ENCODE results near the gene FRAS1.
"Not testable (repeated sequence)": the region's sequence is repeated elsewhere in the genome, so short reads cannot be mapped to it uniquely, and the experiment has no call there.

The FRAS1 gene

GRCh38 chr4:78441756-78442155, 384.6 kb downstream of the FRAS1 start:
- no peak for DNase-seq (ENCODE audit: low read depth)

GRCh38 chr4:78446619-78447018, 389.5 kb downstream of the FRAS1 start:
- no peak for DNase-seq (ENCODE audit: low read depth)

GRCh38 chr4:78451407-78451806, 394.3 kb downstream of the FRAS1 start:
- DNase-seq (ENCODE audit: low read depth): no peak

GRCh38 chr4:78454016-78454415, 396.9 kb downstream of the FRAS1 start:
- DNase-seq (ENCODE audit: low read depth): no peak

- DNase-seq (ENCODE audit: low read depth): no peak
Observed at GRCh38 chr4:78457751-78458150, 400.6 kb downstream of the FRAS1 start.

- DNase-seq (ENCODE audit: low read depth): no peak
Observed at GRCh38 chr4:78459327-78459726, 402.2 kb downstream of the FRAS1 start.

GRCh38 chr4:78460368-78460767, 403.2 kb downstream of the FRAS1 start:
- DNase-seq (ENCODE audit: low read depth): no peak

GRCh38 chr4:78464265-78464664, 407.1 kb downstream of the FRAS1 start:
- no peak for DNase-seq (ENCODE audit: low read depth)

GRCh38 chr4:78467223-78467622, 410.1 kb downstream of the FRAS1 start:
- not testable (repeated sequence) for DNase-seq (ENCODE audit: low read depth)

GRCh38 chr4:78468272-78468671, 411.1 kb downstream of the FRAS1 start:
- DNase-seq (ENCODE audit: low read depth): no peak

GRCh38 chr4:78476108-78476704, 419.1 kb downstream of the FRAS1 start:
- no peak for DNase-seq (ENCODE audit: low read depth)

GRCh38 chr4:78477276-78477675, 420.2 kb downstream of the FRAS1 start:
- DNase-seq (ENCODE audit: low read depth): peak; percentile 20

GRCh38 chr4:78478523-78478922, 421.4 kb downstream of the FRAS1 start:
- no peak for DNase-seq (ENCODE audit: low read depth)

GRCh38 chr4:78480286-78480685, 423.2 kb downstream of the FRAS1 start:
- DNase-seq (ENCODE audit: low read depth): no peak

GRCh38 chr4:78481180-78481579, 424.1 kb downstream of the FRAS1 start:
- DNase-seq (ENCODE audit: low read depth): peak; percentile 82

- no peak for DNase-seq (ENCODE audit: low read depth)
Observed at GRCh38 chr4:78482281-78482680, 425.2 kb downstream of the FRAS1 start.

- no peak for DNase-seq (ENCODE audit: low read depth)
Observed at GRCh38 chr4:78483811-78484210, 426.7 kb downstream of the FRAS1 start.

- no peak for DNase-seq (ENCODE audit: low read depth)
Observed at GRCh38 chr4:78484574-78484973, 427.5 kb downstream of the FRAS1 start.

GRCh38 chr4:78493731-78494130, 436.6 kb downstream of the FRAS1 start:
- DNase-seq (ENCODE audit: low read depth): no peak

GRCh38 chr4:78496021-78496643, 439.0 kb downstream of the FRAS1 start:
- no peak for DNase-seq (ENCODE audit: low read depth)

- DNase-seq (ENCODE audit: low read depth): not testable (repeated sequence)
Observed at GRCh38 chr4:78506260-78506659, 449.1 kb downstream of the FRAS1 start.

GRCh38 chr4:78509043-78509442, 451.9 kb downstream of the FRAS1 start:
- no peak for DNase-seq (ENCODE audit: low read depth)

GRCh38 chr4:78510108-78510507, 453.0 kb downstream of the FRAS1 start:
- no peak for DNase-seq (ENCODE audit: low read depth)

GRCh38 chr4:78510681-78511080, 453.6 kb downstream of the FRAS1 start:
- DNase-seq (ENCODE audit: low read depth): no peak

Measured in HS-5 (cell line).